Spinal cord (tissue), 10 donors: ENCODE measurements around the gene IQGAP2. TPM values are rescaled to one million over a fixed set of nuclear protein-coding genes. Genes with fewer than 3 reads are reported as not detected.

Experiments
- DNase-seq, 6 donors: peaks; one replicate each; pipeline versions ENCODE4 v3.0.0 to v3.0.0-alpha.2; 2013 to 2015; ENCODE audit warnings: low spot score in 6 of 6, low read depth in 4 of 6
- H3K27ac ChIP-seq: one replicate; pipeline ENCODE4 v1.5.1; 2013; ENCODE audit warnings: low read depth, low read length, control low read depth
- H3K27me3 ChIP-seq: one replicate; pipeline ENCODE4 v1.6.1; 2013; ENCODE audit warnings: low read length; ENCODE audit not compliant: control insufficient read depth, insufficient read depth
- H3K36me3 ChIP-seq: one replicate; pipeline ENCODE4 v1.6.1; 2013; ENCODE audit warnings: low read length; ENCODE audit not compliant: control insufficient read depth, insufficient read depth
- H3K4me1 ChIP-seq: one replicate; pipeline ENCODE4 v1.6.1; 2013; ENCODE audit warnings: low read length; ENCODE audit not compliant: control insufficient read depth, insufficient read depth
- H3K4me3 ChIP-seq: one replicate; pipeline ENCODE4 v1.5.1; 2013; ENCODE audit warnings: low read depth, low read length, control low read depth
- H3K9me3 ChIP-seq: one replicate; pipeline ENCODE4 v1.6.1; 2013; ENCODE audit warnings: low read length; ENCODE audit not compliant: control insufficient read depth, insufficient read depth
- WGBS: methylation state at CpG from one replicate; pipeline ENCODE4 v1.1.5; 2013; ENCODE audit warnings: missing lambda C conversion rate; ENCODE audit not compliant: insufficient coverage; 5-methylcytosine and 5-hydroxymethylcytosine counted together
- polyA plus RNA-seq, 2 donors: library from polyadenylated mRNA; unstranded; fragments of 120-200 nt; gene quantifications; one replicate each; pipeline ENCODE4 v1.2.1, GENCODE V29; 2013; ENCODE audit not compliant: insufficient read length in 2 of 2
- total RNA-seq, 2 donors: library from RNA; depleted of rRNA in 1 of 2; stranded (reverse); fragments of 120-200 nt in 1 of 2; fragments of >200 nt in 1 of 2; gene quantifications; one replicate each; pipeline versions ENCODE4 v1.2.3 to v1.2.4, GENCODE V29; 2013 to 2014
- donor health status: healthy.

The IQGAP2 gene
- total and polyA plus RNA-seq, 4 donors, result 10.5 to 21.6 (median 15.1) TPM

DNA sequence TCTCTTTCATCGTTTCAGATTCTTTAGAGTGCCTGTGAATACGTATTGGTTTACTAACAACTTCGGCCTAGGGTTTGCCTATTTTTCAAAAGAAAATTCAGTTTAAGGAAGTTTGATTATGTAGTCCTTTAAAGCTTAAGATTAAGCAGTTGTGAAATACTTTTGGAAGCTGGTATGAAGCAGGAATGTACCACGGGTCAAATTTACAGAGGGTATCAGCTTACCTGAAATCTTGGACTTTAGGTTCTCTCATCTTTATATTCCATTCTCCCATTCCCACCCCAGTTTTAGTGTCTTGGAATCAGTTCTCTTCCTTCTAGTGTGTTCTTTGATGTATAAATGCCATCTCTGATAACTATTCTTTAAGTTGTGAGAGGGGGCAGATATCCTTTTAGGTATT lies 53.2 kb downstream of the IQGAP2 start:
- Histone ChIP-seq H3K4me1 (no peaks in the 10 kb centered on the region), H3K36me3 (no peaks in the 10 kb centered on the region), H3K27me3 (no peaks in the 10 kb centered on the region), H3K9me3 (no peaks in the 10 kb centered on the region), H3K4me3 (no peak overlapping the region), H3K27ac (no peak overlapping the region)
- WGBS, result 100% methylated on average over 3 of the region's 4 CpGs
- no peak for DNase-seq

DNA sequence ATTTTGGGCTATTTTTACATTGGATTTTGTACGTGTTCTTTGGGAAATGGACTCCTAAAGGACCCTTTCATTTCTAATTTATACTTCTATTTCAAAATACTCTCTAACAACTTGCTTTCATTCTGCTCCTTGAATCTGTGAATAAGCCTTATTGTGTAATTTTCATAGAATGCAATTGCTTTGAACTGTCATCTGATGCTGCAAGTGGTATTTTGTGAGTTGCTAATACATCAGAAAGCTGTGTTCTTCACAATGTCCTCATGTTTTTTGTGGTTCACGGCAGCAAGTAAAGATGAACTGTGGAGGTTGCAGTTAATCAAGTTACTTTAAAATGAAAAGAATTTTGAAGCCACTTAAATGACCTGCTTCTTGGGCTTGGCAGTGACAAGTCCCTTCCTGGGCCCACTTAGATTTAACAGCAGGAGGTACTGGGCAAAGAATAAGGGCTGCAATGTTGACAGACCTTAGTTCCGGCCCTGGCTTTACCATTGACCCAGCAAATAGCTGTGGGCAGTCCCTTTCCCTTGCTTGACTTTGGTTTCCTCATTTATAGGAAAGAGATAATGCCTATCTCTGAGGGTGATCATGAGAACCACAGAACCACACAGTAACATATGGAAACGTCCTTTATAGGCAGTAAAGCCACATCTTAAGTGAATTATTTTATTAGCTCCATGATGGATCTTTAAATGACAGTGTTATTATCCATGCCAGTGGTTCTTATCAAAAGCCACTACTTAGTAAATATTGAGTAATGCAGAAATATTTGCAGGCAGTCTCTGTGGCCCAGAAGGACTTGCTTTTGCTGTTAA lies 54.8 kb downstream of the IQGAP2 start:
- 29% methylated on average over 1 of the region's 4 CpGs for WGBS
- no peak for DNase-seq
- no peaks in the 10 kb centered on the region for H3K4me1 ChIP-seq
- H3K27me3 ChIP-seq, result no peaks in the 10 kb centered on the region
- H3K36me3 ChIP-seq, result no peaks in the 10 kb centered on the region
- H3K27ac ChIP-seq, result peak overlapping the region; percentile 29
- H3K9me3 ChIP-seq, result no peaks in the 10 kb centered on the region
- no peak overlapping the region for H3K4me3 ChIP-seq

DNA sequence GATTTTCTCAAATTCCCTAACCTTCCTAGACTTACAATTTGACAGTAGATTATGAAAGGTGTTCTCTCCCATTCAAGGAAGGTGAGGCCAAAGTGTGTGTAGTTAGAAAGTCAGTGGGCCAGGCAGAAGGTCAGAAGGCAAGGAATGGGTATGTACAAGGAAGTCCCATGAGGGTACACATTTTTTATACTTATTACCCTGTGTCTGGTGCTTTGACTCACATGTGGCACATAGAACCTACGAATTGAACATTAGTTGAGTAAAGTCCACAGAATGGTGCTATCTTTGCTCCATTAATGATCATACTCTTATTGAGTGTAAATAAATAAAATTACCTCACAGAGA lies 55.4 kb downstream of the IQGAP2 start:
- no peaks in the 10 kb centered on the region for H3K27me3 ChIP-seq
- no CpG with 5 or more reads among the region's 1 CpG for WGBS
- no peaks in the 10 kb centered on the region for H3K9me3 ChIP-seq
- no peak overlapping the region for H3K4me3 ChIP-seq
- H3K4me1 ChIP-seq, result no peaks in the 10 kb centered on the region
- no peak for DNase-seq
- no peak overlapping the region for H3K27ac ChIP-seq
- H3K36me3 ChIP-seq, result no peaks in the 10 kb centered on the region

DNA sequence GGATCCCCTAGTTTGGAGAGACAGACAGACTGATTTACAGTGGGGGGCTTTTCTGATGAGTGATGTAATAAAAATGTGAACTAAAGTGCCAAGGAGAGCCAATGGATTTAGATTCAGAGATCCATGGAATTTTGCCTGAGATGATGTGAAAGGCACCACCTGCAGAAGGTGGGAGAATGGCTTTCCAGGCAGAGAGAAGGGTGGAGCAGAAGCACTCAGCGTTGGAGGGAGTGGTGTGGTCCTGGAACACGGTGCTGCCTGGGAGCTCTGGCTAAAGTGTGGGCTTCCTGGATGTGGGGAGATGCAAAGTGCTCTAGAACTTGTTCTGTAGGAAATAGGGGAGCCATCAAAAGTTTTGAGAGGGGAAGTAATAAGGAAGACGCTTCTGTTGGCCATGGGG lies 57.0 kb downstream of the IQGAP2 start:
- H3K9me3 ChIP-seq, result no peaks in the 10 kb centered on the region
- H3K36me3 ChIP-seq, result no peaks in the 10 kb centered on the region
- no peak overlapping the region for H3K27ac ChIP-seq
- H3K4me1 ChIP-seq, result no peaks in the 10 kb centered on the region
- DNase-seq, result no peak
- no peak overlapping the region for H3K4me3 ChIP-seq
- 92% methylated on average over 3 of the region's 3 CpGs for WGBS
- H3K27me3 ChIP-seq, result no peaks in the 10 kb centered on the region

DNA sequence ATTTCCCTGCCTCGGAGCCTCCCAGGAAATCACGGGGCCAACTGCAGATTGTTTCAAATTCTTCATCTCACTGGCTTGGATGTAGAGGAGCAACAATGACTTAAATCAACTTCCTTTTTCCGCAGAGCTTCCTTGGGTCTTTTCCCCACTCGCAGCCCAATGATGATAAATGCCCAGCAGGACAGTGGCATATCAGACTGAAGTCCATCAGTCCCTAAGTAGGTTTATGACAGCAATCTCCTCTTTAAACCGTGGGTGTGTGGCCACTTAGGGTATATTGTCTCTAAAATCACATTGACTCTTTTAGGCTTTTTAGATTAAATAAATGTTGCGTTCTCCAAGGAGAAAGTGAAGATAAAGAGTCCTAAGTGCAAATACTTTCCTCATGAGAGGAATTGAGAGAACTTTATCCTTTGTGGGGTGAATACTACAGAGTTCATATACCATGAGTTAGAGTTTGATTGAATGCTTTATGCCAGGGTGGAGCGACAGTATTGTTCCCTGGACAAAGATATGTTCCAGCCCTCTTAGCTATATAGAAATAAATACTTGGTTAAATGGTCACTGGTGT lies 59.1 kb downstream of the IQGAP2 start:
- H3K9me3 ChIP-seq, result no peaks in the 10 kb centered on the region
- WGBS, result 100% methylated on average over 1 of the region's 7 CpGs
- H3K27ac ChIP-seq, result no peak overlapping the region
- no peaks in the 10 kb centered on the region for H3K27me3 ChIP-seq
- no peak overlapping the region for H3K4me3 ChIP-seq
- no peaks in the 10 kb centered on the region for H3K36me3 ChIP-seq
- no peak for DNase-seq
- H3K4me1 ChIP-seq, result no peaks in the 10 kb centered on the region

DNA sequence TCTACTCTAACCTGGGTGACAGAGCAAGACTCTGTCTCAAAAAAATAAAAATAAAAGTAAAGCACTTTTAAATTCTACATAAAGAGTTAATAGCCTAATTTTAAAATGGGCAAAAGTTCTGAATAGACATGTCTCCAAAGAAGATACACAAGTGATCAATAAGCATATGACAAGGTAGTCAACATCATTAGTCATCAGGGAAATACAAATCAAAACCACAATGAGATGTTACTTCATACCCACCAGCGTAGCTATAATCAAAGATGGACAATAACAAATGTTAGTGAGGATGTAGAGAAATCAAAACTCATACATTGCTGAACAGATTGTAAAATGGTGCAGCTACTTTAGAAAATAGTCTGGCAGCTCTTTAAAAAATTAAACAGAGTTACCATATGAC lies 64.1 kb downstream of the IQGAP2 start:
- peaks cover 4% of the 10 kb centered on the region for H3K4me1 ChIP-seq
- H3K9me3 ChIP-seq, result no peaks in the 10 kb centered on the region
- no CpG with 5 or more reads among the region's 1 CpG for WGBS
- H3K4me3 ChIP-seq, result no peak overlapping the region
- DNase-seq, result no peak
- H3K36me3 ChIP-seq, result no peaks in the 10 kb centered on the region
- no peaks in the 10 kb centered on the region for H3K27me3 ChIP-seq
- no peak overlapping the region for H3K27ac ChIP-seq

DNA sequence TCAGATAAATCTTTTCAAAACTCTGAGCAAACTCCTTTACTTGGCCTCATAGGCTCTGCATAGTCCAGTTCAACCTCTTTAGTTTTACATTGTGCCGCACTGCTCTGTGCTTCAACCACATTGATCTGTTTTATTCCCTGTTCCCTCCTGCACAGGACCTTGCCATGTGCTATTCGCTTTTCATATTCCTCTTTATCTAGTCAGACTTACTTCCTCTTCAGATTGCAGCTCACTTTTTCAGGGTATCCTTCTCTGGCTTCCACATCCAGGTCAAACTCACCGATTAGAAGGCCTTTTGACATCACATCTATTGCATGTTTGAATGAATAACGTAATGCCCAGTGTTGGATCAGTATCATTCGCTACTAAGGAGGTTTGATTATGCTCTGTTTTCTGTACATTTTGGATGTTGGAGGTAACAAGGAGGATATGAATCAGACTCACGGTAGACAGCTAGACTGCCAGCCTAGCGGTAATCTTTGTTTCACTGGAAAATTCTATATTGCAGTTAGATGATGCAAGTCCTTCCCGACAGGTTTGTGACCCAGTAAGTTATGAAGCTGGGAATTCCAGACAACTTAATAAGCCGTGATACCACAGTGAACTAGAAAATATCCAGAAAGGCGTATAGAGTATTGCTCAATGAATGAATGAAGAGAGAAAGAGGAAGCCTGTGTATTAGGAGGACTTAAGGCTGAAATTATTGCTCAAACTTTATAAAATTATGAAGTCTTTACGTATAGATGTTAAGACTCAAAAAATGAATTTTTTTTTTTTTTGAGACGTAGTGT lies 65.7 kb downstream of the IQGAP2 start:
- H3K27me3 ChIP-seq, result no peaks in the 10 kb centered on the region
- peaks cover 6% of the 10 kb centered on the region for H3K4me1 ChIP-seq
- 98% methylated on average over 8 of the region's 12 CpGs for WGBS
- no peaks in the 10 kb centered on the region for H3K9me3 ChIP-seq
- H3K27ac ChIP-seq, result no peak overlapping the region
- H3K4me3 ChIP-seq, result no peak overlapping the region
- H3K36me3 ChIP-seq, result no peaks in the 10 kb centered on the region
- DNase-seq, result no peak

DNA sequence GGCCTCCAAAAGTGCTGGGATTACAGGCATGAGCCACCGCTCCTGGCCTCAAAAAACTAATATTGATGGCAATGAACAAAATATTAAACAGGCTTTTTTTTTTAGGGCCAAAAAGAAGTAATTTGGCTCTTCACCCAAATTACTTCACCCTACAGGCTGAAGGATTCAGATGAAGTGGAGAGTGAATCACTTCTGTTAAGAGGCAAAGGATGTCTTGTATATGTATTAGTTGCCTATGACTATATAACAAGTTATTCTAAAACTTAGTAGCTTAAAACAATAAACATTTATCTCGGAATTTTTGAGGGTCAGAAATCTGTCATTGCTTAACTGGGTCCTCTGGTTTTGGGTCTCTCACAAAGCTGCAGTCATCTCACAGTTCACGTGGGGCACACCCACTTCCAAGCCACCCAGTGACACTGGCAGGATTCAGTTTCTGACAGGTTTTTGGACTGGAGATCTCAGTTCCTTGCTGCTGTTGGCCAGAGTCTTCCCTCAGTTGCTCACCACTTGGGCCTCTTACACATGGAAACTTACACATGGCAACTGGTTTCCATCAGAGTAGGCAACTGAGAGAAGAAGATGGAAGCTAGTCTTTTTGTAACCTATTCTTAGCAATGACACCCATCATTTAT lies 66.7 kb downstream of the IQGAP2 start:
- no peaks in the 10 kb centered on the region for H3K27me3 ChIP-seq
- no peak overlapping the region for H3K4me3 ChIP-seq
- H3K9me3 ChIP-seq, result no peaks in the 10 kb centered on the region
- no peak overlapping the region for H3K27ac ChIP-seq
- 92% methylated on average over 1 of the region's 3 CpGs for WGBS
- no peaks in the 10 kb centered on the region for H3K36me3 ChIP-seq
- no peak for DNase-seq
- peaks cover 6% of the 10 kb centered on the region for H3K4me1 ChIP-seq

DNA sequence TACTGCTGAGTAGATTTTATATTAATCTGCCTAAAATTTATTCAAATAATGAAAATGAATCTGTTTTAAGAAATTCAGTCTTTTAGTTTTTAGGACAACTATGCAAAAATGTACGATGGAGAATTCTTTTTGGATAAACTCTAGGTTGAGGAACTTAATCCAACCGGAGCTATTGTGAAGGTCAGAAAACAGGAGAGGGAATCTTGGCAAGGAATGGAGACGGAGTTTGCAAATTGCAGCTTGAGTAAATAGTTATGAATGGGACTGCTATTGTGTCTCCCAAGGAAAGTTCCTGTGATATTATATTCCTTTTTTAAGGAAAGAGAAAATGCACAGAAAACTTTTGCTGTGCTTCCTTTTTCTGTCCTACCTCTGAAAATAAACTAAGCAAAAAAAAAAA lies 67.9 kb downstream of the IQGAP2 start:
- no peak overlapping the region for H3K4me3 ChIP-seq
- no peaks in the 10 kb centered on the region for H3K9me3 ChIP-seq
- H3K27ac ChIP-seq, result no peak overlapping the region
- DNase-seq, result no peak
- H3K4me1 ChIP-seq, result peaks cover 6% of the 10 kb centered on the region
- no peaks in the 10 kb centered on the region for H3K36me3 ChIP-seq
- 81% methylated on average over 2 of the region's 3 CpGs for WGBS
- H3K27me3 ChIP-seq, result no peaks in the 10 kb centered on the region
